WI38 (cell line): ENCODE measurements around the gene DTL.

ENCODE experiments used
- H3K4me3 ChIP-seq: 2 replicates; pipeline ENCODE4 v1.5.1; 2011; ENCODE audit warnings: low read depth, mild to moderate bottlenecking, control low read depth, low read length
- TF ChIP-seq, protein P1 (sequence below): IDR thresholded peaks from 2 replicates; pipeline ENCODE4 v1.5.1; 2012; ENCODE audit warnings: low read depth, mild to moderate bottlenecking, control low read depth, low read length

Gene DTL

DNA sequence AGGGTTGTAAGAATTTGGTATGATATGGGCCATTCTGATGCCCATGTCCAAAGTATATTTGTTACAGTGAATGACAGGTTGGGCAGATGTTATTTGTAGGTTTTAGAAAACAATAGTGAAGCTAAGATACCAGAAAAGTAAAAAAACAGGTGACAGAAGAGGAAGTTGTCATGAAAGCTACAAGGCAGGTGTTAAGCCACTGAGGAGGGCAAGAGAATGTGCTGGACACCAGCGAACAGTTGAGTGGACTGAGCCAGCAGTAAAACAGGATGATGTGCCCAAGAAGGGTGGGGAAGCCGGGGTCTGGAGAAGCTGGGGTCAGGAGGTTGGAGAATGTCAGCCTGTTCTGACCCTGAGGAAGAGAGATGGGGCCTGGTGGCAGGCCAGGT is 83.3 kb downstream of the DTL start:
- H3K4me3 ChIP-seq = no peak overlapping the region

DNA sequence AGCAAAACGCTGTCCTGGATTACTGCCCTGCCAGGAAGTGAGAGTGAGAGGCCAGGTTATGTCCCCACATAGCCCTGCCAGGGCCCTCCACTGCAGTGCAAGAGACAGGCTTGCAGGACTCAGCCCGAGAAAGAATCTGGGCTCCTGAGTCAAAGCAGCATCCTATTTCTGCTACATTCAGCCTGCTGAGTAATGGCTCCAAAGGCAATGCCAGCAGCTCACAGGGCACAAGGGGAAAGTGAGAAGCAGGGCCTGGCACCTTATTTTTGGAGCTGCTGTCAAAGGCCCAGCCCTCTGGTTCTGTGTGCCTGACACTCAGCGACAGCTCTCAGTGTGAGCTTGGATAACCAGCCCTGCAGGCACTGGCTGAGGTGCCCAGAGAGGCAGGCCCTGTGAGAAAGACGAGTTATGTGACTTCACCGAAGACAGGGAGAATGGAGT is 83.9 kb downstream of the DTL start:
- no peak overlapping the region for H3K4me3 ChIP-seq
- TF ChIP-seq, protein P1, sequence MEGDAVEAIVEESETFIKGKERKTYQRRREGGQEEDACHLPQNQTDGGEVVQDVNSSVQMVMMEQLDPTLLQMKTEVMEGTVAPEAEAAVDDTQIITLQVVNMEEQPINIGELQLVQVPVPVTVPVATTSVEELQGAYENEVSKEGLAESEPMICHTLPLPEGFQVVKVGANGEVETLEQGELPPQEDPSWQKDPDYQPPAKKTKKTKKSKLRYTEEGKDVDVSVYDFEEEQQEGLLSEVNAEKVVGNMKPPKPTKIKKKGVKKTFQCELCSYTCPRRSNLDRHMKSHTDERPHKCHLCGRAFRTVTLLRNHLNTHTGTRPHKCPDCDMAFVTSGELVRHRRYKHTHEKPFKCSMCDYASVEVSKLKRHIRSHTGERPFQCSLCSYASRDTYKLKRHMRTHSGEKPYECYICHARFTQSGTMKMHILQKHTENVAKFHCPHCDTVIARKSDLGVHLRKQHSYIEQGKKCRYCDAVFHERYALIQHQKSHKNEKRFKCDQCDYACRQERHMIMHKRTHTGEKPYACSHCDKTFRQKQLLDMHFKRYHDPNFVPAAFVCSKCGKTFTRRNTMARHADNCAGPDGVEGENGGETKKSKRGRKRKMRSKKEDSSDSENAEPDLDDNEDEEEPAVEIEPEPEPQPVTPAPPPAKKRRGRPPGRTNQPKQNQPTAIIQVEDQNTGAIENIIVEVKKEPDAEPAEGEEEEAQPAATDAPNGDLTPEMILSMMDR = no peak

More for the DNA sequence above, 83.3 kb downstream of the DTL start:
- TF ChIP-seq, protein P1 = no peak

DNA sequence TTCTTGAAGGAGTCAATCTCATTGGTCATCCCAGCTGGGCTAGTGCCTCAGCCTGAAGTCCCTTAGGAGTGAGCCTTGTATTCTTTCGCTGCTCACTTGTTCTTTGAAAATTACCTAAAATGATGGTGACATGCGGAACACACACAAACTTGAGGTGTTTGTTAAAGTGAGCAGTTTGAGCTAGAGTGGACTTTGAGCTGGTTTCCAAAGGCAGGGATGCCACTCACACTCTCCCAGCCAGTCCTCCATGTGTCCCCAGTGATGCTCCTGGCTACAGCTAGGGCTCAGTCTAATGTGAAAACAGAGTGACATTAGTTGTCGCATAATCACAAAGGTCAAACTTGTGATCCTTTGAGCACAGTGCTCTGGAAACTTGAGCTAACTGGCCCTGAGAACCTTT is 84.3 kb downstream of the DTL start:
- TF ChIP-seq, protein P1 = no peak
- no peak overlapping the region for H3K4me3 ChIP-seq

DNA sequence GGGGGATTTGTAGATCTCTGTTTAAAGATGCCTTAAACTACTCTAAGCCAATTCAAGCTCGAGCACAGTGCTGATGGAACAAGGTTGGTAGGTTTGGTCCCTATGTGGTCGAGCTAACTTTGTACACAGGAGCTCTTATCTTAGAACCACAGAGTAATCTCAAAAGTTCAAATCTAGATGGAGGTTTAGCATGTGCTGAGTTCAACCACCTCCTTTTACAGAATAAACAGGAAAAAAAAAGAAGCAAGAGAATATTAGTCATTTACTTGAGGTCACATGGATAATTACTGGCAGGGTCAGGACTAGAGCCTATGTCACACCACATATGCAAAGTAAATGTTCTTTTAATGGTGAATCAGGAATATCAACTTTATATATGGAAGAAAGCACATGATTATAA is 86.2 kb downstream of the DTL start:
- no peak overlapping the region for H3K4me3 ChIP-seq
- TF ChIP-seq, protein P1 = no peak

DNA sequence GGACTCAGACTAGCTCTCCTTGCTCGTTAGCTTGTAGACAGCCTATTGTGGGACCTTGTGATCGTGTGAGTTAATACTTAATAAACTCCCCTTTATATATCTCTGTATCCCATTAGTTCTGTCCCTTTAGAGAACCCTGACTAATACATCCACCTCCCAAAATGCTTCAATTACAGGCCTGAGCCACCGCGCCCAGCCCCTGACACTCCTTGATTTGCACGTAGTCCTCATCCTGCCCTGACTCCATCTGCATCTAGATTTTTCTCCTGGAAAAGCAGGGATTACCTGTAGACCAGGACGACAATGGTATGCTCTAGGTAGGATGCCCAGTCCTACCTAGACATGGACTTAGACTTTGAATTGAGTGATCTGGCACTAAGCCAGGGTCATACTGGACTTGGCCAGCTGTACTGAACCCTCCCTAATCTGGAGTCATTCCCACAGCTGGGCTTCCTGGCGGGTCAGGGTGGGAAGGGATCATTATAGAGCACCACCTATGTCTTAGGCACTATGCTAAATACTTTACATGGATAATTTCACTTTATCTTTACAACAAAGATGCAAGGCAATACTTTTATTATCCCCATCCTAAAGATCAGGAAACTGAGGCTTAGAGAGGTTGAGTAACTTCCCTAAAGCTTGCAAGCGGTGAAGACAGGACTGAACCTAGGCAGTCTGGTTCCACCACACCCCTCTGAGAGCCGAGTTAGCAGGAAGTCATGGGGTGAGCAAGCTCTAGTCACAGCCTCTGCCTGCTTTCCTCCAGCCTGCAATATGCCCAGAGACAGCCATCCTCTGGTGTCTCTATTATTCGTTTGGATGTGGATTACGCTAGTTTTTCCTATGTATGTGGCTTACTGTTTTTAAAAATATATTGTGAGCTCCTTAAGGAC is 89.4 kb downstream of the DTL start:
- TF ChIP-seq, protein P1 = no peak
- H3K4me3 ChIP-seq = no peak overlapping the region

DNA sequence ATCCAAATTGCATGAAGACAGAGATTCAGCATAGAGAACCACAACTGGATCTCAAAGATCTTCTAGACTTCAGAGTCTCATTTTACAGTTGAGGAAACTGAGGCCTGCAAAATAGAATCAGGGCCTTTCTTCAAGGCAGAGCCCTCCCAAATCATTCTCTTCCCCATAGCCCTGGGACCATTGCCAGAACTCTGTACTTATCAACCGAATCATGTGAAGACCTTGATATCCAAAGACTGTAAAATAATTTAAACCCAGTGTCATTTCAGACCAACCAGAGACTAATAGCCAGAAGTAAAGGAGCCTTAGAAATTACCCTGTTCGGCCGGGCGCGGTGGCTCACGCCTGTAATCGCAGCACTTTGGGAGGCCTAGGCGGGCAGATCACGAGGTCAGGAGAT is 90.1 kb downstream of the DTL start:
- TF ChIP-seq, protein P1 = no peak
- no peak overlapping the region for H3K4me3 ChIP-seq

DNA sequence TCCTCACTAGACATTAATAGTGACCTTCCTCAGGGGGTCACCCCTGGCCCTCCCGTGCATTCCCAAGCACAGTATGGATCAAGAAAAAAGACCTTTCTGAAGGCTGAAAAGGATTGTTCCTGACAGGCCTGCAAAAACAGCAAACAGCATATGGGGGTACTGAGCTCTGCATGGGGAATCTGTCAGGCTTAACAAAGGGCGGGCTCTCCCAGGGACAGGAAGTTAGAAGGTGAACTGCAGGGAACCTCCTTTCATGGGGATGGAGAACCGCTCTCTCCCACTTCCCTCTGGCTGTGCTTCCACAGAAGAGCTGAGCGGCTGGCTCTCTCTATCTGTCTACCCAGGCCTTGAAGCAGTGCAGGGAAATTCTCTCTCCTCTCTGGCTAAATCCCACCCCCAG is 91.7 kb downstream of the DTL start:
- TF ChIP-seq, protein P1 = no peak
- no peak overlapping the region for H3K4me3 ChIP-seq
